ENCODE data around the gene ACKR2.

DNA sequence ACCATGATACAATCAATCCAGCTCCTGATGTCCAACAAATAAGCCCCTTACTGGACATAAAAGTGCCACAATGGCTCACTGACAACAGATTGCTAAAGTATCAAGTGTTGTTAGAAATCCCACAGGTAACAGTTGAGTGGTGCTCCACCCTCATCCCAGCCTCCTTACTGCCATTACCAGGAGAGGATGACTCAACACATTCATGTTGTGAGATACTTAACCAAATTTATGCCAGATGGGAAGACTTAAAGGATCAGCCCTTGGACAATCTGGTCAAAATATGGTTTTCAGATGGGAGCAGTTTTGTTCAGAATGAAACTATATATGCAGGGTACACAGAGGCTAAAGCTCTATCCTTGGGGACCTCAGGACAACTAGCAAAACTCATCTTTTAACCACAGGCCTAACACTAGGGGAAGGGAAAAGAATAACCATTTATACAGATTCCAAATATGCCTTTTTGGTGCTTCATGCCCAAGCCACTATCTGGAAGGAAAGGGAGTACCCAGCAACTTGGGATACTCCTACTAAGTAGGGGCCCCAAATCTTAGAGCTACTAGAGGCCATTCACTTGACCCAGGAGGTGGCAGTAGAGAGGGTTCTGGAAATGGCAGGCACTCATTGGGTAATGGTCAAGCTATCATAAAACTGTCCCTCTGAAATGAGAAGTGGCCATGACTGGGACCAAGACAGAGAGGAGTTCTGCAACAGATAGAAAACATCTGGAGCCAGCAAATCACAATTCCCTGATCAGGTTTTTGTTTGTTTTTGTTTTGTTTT lies 89.8 kb downstream of the ACKR2 start:
- TF ChIP-seq, protein P1, sequence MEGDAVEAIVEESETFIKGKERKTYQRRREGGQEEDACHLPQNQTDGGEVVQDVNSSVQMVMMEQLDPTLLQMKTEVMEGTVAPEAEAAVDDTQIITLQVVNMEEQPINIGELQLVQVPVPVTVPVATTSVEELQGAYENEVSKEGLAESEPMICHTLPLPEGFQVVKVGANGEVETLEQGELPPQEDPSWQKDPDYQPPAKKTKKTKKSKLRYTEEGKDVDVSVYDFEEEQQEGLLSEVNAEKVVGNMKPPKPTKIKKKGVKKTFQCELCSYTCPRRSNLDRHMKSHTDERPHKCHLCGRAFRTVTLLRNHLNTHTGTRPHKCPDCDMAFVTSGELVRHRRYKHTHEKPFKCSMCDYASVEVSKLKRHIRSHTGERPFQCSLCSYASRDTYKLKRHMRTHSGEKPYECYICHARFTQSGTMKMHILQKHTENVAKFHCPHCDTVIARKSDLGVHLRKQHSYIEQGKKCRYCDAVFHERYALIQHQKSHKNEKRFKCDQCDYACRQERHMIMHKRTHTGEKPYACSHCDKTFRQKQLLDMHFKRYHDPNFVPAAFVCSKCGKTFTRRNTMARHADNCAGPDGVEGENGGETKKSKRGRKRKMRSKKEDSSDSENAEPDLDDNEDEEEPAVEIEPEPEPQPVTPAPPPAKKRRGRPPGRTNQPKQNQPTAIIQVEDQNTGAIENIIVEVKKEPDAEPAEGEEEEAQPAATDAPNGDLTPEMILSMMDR (IDR thresholded peaks at IDR 0.05; ENCODE audit: borderline replicate concordance, extremely low read depth, low read length, poor library complexity, severe bottlenecking) = no peak
- no peak for TF ChIP-seq EZH2 (IDR thresholded peaks at IDR 0.05; ENCODE audit: borderline replicate concordance, low read depth, low read length, severe bottlenecking)

All from DND-41 (cell line).